HL-60 (cell line): ENCODE measurements around the gene ITGB1.

Experiments used
- GABPA ChIP-seq: IDR thresholded peaks from 2 replicates; pipeline ENCODE4 v1.6.1; 2012; ENCODE audit warnings: low read depth
- TF ChIP-seq, protein P1 (sequence below): IDR thresholded peaks from one replicate; pipeline ENCODE4 v1.5.1; 2011; ENCODE audit warnings: low read length, control low read depth, inconsistent platforms; ENCODE audit not compliant: insufficient read depth
- TF ChIP-seq, protein P2 (sequence below): IDR thresholded peaks from 2 replicates; pipeline ENCODE4 v1.6.1; 2012; ENCODE audit warnings: low read depth; ENCODE audit not compliant: insufficient replicate concordance

- TF ChIP-seq, protein P1, sequence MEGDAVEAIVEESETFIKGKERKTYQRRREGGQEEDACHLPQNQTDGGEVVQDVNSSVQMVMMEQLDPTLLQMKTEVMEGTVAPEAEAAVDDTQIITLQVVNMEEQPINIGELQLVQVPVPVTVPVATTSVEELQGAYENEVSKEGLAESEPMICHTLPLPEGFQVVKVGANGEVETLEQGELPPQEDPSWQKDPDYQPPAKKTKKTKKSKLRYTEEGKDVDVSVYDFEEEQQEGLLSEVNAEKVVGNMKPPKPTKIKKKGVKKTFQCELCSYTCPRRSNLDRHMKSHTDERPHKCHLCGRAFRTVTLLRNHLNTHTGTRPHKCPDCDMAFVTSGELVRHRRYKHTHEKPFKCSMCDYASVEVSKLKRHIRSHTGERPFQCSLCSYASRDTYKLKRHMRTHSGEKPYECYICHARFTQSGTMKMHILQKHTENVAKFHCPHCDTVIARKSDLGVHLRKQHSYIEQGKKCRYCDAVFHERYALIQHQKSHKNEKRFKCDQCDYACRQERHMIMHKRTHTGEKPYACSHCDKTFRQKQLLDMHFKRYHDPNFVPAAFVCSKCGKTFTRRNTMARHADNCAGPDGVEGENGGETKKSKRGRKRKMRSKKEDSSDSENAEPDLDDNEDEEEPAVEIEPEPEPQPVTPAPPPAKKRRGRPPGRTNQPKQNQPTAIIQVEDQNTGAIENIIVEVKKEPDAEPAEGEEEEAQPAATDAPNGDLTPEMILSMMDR: no peak
- TF ChIP-seq, protein P2, sequence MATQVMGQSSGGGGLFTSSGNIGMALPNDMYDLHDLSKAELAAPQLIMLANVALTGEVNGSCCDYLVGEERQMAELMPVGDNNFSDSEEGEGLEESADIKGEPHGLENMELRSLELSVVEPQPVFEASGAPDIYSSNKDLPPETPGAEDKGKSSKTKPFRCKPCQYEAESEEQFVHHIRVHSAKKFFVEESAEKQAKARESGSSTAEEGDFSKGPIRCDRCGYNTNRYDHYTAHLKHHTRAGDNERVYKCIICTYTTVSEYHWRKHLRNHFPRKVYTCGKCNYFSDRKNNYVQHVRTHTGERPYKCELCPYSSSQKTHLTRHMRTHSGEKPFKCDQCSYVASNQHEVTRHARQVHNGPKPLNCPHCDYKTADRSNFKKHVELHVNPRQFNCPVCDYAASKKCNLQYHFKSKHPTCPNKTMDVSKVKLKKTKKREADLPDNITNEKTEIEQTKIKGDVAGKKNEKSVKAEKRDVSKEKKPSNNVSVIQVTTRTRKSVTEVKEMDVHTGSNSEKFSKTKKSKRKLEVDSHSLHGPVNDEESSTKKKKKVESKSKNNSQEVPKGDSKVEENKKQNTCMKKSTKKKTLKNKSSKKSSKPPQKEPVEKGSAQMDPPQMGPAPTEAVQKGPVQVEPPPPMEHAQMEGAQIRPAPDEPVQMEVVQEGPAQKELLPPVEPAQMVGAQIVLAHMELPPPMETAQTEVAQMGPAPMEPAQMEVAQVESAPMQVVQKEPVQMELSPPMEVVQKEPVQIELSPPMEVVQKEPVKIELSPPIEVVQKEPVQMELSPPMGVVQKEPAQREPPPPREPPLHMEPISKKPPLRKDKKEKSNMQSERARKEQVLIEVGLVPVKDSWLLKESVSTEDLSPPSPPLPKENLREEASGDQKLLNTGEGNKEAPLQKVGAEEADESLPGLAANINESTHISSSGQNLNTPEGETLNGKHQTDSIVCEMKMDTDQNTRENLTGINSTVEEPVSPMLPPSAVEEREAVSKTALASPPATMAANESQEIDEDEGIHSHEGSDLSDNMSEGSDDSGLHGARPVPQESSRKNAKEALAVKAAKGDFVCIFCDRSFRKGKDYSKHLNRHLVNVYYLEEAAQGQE: no peak
- TF ChIP-seq GABPA: no peak
Measured at GRCh38 chr10:32972460-32972859, 14.4 kb upstream of the ITGB1 start.
